RWPE1 (cell line): ENCODE data around the gene CCDC70.

ENCODE experiments used
- CTCF ChIA-PET: fragments of 350-600 bp; sonication (Branson Sonifier 250); formaldehyde crosslinking; extraction: SDS; loops from one replicate; lab custom pipeline; 2021; lab: Yijun Ruan, JAX
- POLR2A ChIA-PET: fragments of 400-600 bp; formaldehyde crosslinking; extraction: SDS; loops from one replicate; lab custom pipeline; 2020; ENCODE audit warnings: antibody characterized with exemption; ENCODE audit not compliant: low non-redundant PET; lab: Yijun Ruan, JAX
- DNase-seq: peaks from one replicate; pipeline ENCODE4 v3.0.0; 2012; ENCODE audit warnings: low spot score
- H3K27ac ChIP-seq: fragments of 450-650 bp; 2 replicates; pipeline ENCODE4 v1.5.1; 2017
- TF ChIP-seq, protein P1 (sequence below): fragments of 450-650 bp; conservative IDR thresholded peaks from 2 replicates; pipeline ENCODE4 v1.5.1; 2017; ENCODE audit warnings: low read depth, mild to moderate bottlenecking

Gene CCDC70

DNA sequence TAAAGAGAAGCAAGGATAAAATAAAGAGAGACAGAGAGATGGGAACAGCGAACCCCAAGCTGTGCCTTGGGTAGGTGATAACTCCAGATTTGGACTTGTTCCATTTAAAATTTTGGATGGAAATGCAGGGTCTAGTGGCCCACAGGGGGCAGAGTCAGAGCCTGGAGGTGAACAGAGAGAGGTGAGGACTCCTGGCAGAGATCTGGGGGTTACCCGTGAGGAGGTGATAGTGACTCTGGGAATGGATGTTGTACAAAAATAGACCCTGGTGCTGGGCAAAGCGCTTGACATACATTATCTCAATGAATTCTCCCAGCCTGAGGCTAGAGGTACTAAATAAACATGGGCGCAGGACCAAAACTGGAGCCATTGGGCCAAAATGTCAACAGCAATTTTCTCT, 43.5 kb upstream of the CCDC70 start:
- TF ChIP-seq, protein P1, sequence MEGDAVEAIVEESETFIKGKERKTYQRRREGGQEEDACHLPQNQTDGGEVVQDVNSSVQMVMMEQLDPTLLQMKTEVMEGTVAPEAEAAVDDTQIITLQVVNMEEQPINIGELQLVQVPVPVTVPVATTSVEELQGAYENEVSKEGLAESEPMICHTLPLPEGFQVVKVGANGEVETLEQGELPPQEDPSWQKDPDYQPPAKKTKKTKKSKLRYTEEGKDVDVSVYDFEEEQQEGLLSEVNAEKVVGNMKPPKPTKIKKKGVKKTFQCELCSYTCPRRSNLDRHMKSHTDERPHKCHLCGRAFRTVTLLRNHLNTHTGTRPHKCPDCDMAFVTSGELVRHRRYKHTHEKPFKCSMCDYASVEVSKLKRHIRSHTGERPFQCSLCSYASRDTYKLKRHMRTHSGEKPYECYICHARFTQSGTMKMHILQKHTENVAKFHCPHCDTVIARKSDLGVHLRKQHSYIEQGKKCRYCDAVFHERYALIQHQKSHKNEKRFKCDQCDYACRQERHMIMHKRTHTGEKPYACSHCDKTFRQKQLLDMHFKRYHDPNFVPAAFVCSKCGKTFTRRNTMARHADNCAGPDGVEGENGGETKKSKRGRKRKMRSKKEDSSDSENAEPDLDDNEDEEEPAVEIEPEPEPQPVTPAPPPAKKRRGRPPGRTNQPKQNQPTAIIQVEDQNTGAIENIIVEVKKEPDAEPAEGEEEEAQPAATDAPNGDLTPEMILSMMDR: no peak
- DNase-seq: no peak
- CTCF ChIA-PET: interaction anchor here (0.7 kb wide), 1 partner anchor 633 kb away, joined by 4 read pairs; no protein-coding TSS in a partner anchor
- POLR2A ChIA-PET: no interaction called here
- H3K27ac ChIP-seq: no peak overlapping the region

GRCh38 chr13:51818781-51819511, 42.8 kb upstream of the CCDC70 start:
- DNase-seq: no peak
- no peak overlapping the region for H3K27ac ChIP-seq
- CTCF ChIA-PET: interaction anchor here (0.6 kb wide), 1 partner anchor 310 kb away, joined by 3 read pairs; no protein-coding TSS in a partner anchor
- POLR2A ChIA-PET: no interaction called here
- TF ChIP-seq, protein P1: no peak

DNA sequence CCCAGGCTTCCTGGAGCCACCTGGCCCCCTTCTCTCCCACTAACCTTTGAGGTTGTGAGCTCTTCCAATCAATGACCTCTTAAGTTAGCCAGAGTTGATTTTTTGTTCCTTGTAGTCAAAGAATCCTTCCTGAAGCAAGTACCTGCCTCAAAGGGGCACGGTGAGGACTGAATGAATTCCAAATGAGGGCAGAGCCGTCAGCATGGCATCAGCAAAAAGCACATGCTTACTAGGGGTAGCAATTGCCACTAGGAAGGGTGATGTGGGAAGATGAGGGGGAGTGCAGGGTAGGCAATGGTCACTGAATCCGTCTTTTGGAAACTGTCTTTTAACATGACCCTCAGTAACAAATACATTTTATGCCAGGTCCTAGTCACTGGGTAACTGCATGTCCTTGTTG, 42.2 kb upstream of the CCDC70 start:
- no peak for DNase-seq
- CTCF ChIA-PET: no interaction called here
- TF ChIP-seq, protein P1: no peak
- POLR2A ChIA-PET: no interaction called here
- H3K27ac ChIP-seq: no peak overlapping the region

GRCh38 chr13:51820016-51820597, 41.7 kb upstream of the CCDC70 start:
- no peak for DNase-seq
- CTCF ChIA-PET: interaction anchor here (1.2 kb wide), 1 partner anchor 9 kb away, joined by 4 read pairs; no protein-coding TSS in a partner anchor
- POLR2A ChIA-PET: no interaction called here
- TF ChIP-seq, protein P1: no peak
- H3K27ac ChIP-seq: no peak overlapping the region

- ChIA-PET POLR2A (interaction anchor here (0.6 kb wide), 1 partner anchor 37 kb away, joined by 8 read pairs; no protein-coding TSS in a partner anchor), CTCF (interaction anchor here (0.6 to 0.9 kb wide), 2 partner anchors 28 to 68 kb away, joined by 3 to 4 read pairs; no protein-coding TSS in a partner anchor)
- H3K27ac ChIP-seq: no peak overlapping the region
- TF ChIP-seq, protein P1: no peak
- no peak for DNase-seq
Observed at GRCh38 chr13:51821606-51822005, 40.2 kb upstream of the CCDC70 start.

- no peak overlapping the region for H3K27ac ChIP-seq
- no peak for DNase-seq
- TF ChIP-seq, protein P1: no peak
- CTCF ChIA-PET: interaction anchor here (0.6 kb wide), 1 partner anchor 68 kb away, joined by 4 read pairs; no protein-coding TSS in a partner anchor
- POLR2A ChIA-PET: no interaction called here
Observed at GRCh38 chr13:51822106-51822815, 39.5 kb upstream of the CCDC70 start.
